Esophagus muscularis mucosa (tissue), 3 donors: ENCODE results near the gene SUPT3H.

ENCODE experiments used
- CTCF ChIP-seq, 3 experiments: fragments of 200-600 bp in 2 of 3; fragments of 450-650 bp in 1 of 3; sonication (generic) in 2 of 3; IDR thresholded peaks; one replicate each; pipeline ENCODE4 v1.5.1; 2017 to 2019; ENCODE audit warnings: antibody characterized with exemption in 3 of 3, mild to moderate bottlenecking in 2 of 3, moderate library complexity in 1 of 3
- POLR2A ChIP-seq: fragments of 450-650 bp; IDR thresholded peaks from one replicate; pipeline ENCODE4 v1.6.1; 2017; ENCODE audit warnings: antibody characterized with exemption, moderate library complexity, mild to moderate bottlenecking, low read depth
- POLR2AphosphoS5 ChIP-seq, 2 donors: sonication (generic); formaldehyde crosslinking; IDR thresholded peaks; one replicate each; pipeline ENCODE4 v1.6.1; 2017; ENCODE audit warnings: antibody characterized with exemption in 2 of 2

- no peak for TF ChIP-seq POLR2AphosphoS5 (IDR thresholded peaks at IDR 0.05)
- TF ChIP-seq POLR2A = no peak
- no peak for TF ChIP-seq CTCF (IDR thresholded peaks at IDR 0.05)
Measured at GRCh38 chr6:45378334-45378926, 696 bp upstream of the SUPT3H start.
